GM12892 (cell line): ENCODE measurements around the gene MAST3.

Experiments
- POLR2A ChIP-seq: IDR thresholded peaks from 2 replicates; pipeline ENCODE4 v1.6.1; 2011; ENCODE audit warnings: low read depth, low read length, control low read depth
- POLR2AphosphoS5 ChIP-seq: IDR thresholded peaks from 2 replicates; pipeline ENCODE4 v1.6.1; 2011; ENCODE audit warnings: low read depth, low read length, control low read depth
- TAF1 ChIP-seq: IDR thresholded peaks from 2 replicates; pipeline ENCODE4 v1.6.1; 2011; ENCODE audit warnings: low read depth, mild to moderate bottlenecking, control low read depth, low read length, borderline replicate concordance

DNA sequence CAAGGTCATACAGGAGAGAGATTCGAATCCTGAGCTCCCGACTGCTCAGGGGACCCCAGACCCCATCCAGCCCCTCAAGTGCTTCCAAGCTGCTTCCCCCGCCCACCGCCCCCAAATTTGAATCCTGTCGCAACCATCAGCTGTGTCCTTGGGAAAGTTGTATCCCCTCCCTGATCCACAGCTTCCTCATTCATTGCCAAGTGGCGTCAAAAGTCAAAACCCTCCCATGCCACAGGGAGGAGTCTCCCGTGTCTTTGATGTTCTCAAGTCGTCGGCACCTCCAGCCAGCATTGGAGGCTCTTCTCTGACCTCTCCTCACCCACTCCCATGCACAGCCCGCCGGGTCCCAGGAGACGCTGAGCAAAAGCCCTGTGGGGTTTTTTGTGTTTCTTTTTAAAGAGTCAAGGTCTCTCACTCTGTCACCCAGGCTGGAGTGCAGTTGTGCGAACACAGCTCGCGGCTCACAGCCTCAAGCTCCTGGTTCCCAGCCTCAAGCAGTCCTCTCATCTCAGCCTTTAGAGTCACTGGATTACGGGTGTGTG, 73.2 kb downstream of the MAST3 start:
- TF ChIP-seq POLR2A = peak; percentile 40; the same call in 1 of the 2 replicates
- TF ChIP-seq POLR2AphosphoS5 = peak; percentile 51; the same call in 1 of the 2 replicates
- TF ChIP-seq TAF1 = no peak
